Adrenal gland (tissue), 12 donors: Measurements from ENCODE around the gene VPS13D. TPM values are rescaled to one million over a fixed set of nuclear protein-coding genes. Genes with fewer than 3 reads are reported as not detected.

Experiments
- DNase-seq, 7 donors: peaks; one replicate each; pipeline ENCODE4 v3.0.0-alpha.2; 2019 to 2020
- H3K27ac ChIP-seq, 5 donors: fragments of 200-600 bp; sonication (generic) in 4 of 5; 1 replicate in 3 of 5; 2 replicates in 2 of 5; pipeline versions ENCODE4 v1.5.1 to v1.8.0; 2016 to 2020; ENCODE audit warnings: mild to moderate bottlenecking in 1 of 5
- H3K27me3 ChIP-seq: fragments of 200-600 bp; 2 replicates; pipeline ENCODE4 v1.8.0; 2021
- H3K36me3 ChIP-seq, 2 donors: fragments of 200-600 bp; replicated peaks in 1 of 2; 1 replicate in 1 of 2; 2 replicates in 1 of 2; pipeline versions ENCODE4 v1.5.1 to v1.8.0; 2018 to 2022
- H3K4me1 ChIP-seq, 2 donors: fragments of 200-600 bp; replicated peaks in 1 of 2; 1 replicate in 1 of 2; 2 replicates in 1 of 2; pipeline versions ENCODE4 v1.5.1 to v1.8.0; 2018 to 2021
- H3K4me3 ChIP-seq, 4 donors: fragments of 200-600 bp; sonication (generic) in 3 of 4; one replicate each; pipeline ENCODE4 v1.5.1; 2016 to 2018
- H3K9me3 ChIP-seq, 3 donors: fragments of 200-600 bp; sonication (generic) in 1 of 3; replicated peaks in 1 of 3; 1 replicate in 2 of 3; 2 replicates in 1 of 3; pipeline versions ENCODE4 v1.5.1 to v1.8.0; 2016 to 2021
- POLR2A ChIP-seq, 2 donors: fragments of 450-650 bp; IDR thresholded peaks; one replicate each; pipeline ENCODE4 v1.6.1; 2017; ENCODE audit warnings: antibody characterized with exemption in 2 of 2, mild to moderate bottlenecking in 2 of 2, moderate library complexity in 1 of 2
- WGBS, 4 donors: extraction: QIAGEN DNeasy Blood & Tissue Kit in 2 of 4; methylation state at CpG; one replicate each; pipeline versions ENCODE4 v1.1.5 to v1.1.7; 2013 to 2017; 5-methylcytosine and 5-hydroxymethylcytosine counted together
- intact Hi-C, 2 donors: fragments of 100-400 bp; cut with DNase I; formaldehyde crosslinking; loops; one replicate each; pipeline versions ENCODE4 v1.14.1 to v1.15.0; 2022 to 2023
- polyA plus RNA-seq, 3 donors: library from polyadenylated mRNA; stranded (reverse); fragments of 200-250 nt in 2 of 3; fragments of 350-450 nt in 1 of 3; fragmentation: Illumina TruSeq in 1 of 3; extraction: RNeasy Lipid Tissue Mini Kit (QIAGEN cat#74804) in 1 of 3; gene quantifications; one replicate each; pipeline ENCODE4 v1.2.3, GENCODE V29; 2013 to 2014
- total RNA-seq, 9 donors: library from RNA; depleted of rRNA in 4 of 9; stranded (reverse); fragments of >200 nt in 4 of 9; fragments of 120-200 nt in 1 of 9; fragmentation: NEBNext Ultra II Directional in 1 of 9; extraction: Animal tissue kit (Norgen Biotek cat#: 25700) in 1 of 9; gene quantifications; one replicate each; pipeline versions ENCODE4 v1.1.0 to v1.2.4, GENCODE V29; 2013 to 2023
- TF ChIP-seq, protein P1 (sequence below), 6 experiments: fragments of 450-650 bp in 4 of 6; fragments of 200-600 bp in 2 of 6; sonication (generic) in 1 of 6; IDR thresholded peaks; 1 replicate in 5 of 6; 2 replicates in 1 of 6; pipeline versions ENCODE4 v1.5.1 to v1.8.0; 2016 to 2021; ENCODE audit warnings: antibody characterized with exemption in 6 of 6, mild to moderate bottlenecking in 2 of 6, moderate library complexity in 1 of 6
- donor health status: healthy with polysubstance abuse.
- donor health status: Bipolar disorder and iron deficiency.
- donor health status: DM: yes; HTN: yes; CAD: no.
- donor health status: DM: no; HTN: no; CAD: no.
- donor health status: DM: no; HTN: no; CAD: no.
- donor health status: DM: yes; HTN: yes; CAD: no.

The VPS13D gene
- total and polyA plus RNA-seq, 12 donors = 17.0 to 62.3 (median 39.9) TPM

DNA sequence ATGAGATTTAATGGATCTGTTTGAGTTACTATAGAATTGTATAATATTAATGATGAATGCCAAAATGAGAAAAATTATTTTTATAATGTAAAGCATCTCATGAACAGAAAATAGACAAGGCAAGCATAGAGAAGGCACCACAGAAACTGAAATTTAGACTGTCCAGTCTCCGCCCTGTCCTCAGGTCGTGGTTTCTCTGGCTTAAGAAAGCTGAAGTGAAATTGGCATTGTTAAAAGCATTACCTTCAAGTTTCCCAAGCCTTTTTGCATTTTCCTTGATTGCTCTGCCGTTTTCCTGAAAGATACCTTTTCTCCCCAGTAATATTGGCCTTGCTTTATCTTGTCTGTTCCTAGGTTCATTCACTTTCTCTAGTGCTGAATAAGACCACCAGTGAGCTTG, 58.0 kb downstream of the VPS13D start:
- TF ChIP-seq, protein P1, sequence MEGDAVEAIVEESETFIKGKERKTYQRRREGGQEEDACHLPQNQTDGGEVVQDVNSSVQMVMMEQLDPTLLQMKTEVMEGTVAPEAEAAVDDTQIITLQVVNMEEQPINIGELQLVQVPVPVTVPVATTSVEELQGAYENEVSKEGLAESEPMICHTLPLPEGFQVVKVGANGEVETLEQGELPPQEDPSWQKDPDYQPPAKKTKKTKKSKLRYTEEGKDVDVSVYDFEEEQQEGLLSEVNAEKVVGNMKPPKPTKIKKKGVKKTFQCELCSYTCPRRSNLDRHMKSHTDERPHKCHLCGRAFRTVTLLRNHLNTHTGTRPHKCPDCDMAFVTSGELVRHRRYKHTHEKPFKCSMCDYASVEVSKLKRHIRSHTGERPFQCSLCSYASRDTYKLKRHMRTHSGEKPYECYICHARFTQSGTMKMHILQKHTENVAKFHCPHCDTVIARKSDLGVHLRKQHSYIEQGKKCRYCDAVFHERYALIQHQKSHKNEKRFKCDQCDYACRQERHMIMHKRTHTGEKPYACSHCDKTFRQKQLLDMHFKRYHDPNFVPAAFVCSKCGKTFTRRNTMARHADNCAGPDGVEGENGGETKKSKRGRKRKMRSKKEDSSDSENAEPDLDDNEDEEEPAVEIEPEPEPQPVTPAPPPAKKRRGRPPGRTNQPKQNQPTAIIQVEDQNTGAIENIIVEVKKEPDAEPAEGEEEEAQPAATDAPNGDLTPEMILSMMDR (IDR thresholded peaks at IDR 0.05) = no peak
- no peak for TF ChIP-seq POLR2A (IDR thresholded peaks at IDR 0.05)
- Histone ChIP-seq H3K9me3 (no peaks in the 10 kb centered on the region), H3K27me3 (no peaks in the 10 kb centered on the region), H3K4me3 (no peak overlapping the region), H3K4me1 (no peaks in the 10 kb centered on the region), H3K27ac (no peak overlapping the region), H3K36me3 (peaks cover 0 to 37% of the 10 kb centered on the region in 2 donors)
- intact Hi-C loops = no loop called here
- WGBS, 4 donors = 81 to 96% (median 86%) methylated on average over 3 of the region's 3 CpGs
- no peak for DNase-seq

DNA sequence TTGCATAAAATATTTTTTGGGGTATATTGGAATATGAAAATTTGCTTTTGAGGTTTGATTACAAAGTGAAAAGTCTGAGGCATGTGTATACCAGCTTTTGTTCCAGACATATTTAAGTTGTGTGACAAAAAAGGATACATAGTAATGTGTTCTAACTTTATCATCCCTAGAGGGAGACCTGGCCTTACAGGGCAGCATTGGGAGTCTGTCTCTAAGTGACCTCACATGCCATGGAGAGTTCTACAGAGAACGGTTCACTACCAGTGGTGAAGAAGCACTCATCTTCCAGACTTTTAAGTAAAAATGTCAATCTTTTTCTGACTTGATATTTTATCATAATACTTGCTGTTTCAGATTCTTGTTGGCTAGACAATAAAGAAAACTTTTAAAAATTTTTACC, 61.0 kb downstream of the VPS13D start:
- H3K27me3 ChIP-seq = no peaks in the 10 kb centered on the region
- H3K4me3 ChIP-seq = no peak overlapping the region
- H3K27ac ChIP-seq = no peak overlapping the region
- TF ChIP-seq, protein P1 (IDR thresholded peaks at IDR 0.05) = no peak
- TF ChIP-seq POLR2A (IDR thresholded peaks at IDR 0.05) = no peak
- no peak for DNase-seq
- no peaks in the 10 kb centered on the region for H3K9me3 ChIP-seq
- H3K4me1 ChIP-seq = no peaks in the 10 kb centered on the region
- WGBS, 4 donors = 89 to 96% (median 91%) methylated on average over 1 of the region's 1 CpG
- intact Hi-C loops = no loop called here
- H3K36me3 ChIP-seq = peaks cover 0 to 47% of the 10 kb centered on the region in 2 donors

DNA sequence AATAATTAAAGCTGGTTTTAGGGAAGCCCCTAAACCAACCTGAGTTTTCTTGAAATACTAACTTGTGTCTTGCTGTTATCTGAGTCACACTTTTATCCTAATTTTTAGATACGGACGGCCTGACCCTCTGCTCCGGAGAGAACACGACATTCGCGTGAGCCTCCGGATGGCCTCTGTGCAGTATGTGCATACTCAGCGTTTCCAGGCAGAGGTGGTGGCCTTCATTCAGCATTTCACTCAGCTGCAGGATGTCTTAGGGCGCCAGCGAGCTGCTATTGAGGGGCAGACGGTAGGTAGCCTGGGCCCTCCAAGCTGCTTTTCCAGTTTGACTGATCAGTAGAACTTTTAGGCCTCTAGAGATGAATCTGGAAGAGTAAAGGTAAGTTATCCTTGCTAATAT, 63.6 kb downstream of the VPS13D start:
- no peak overlapping the region for H3K27ac ChIP-seq
- peaks cover 0 to 45% of the 10 kb centered on the region in 2 donors for H3K36me3 ChIP-seq
- 84 to 94% (median 86%) methylated on average over 11 of the region's 11 CpGs for WGBS, 4 donors
- H3K27me3 ChIP-seq = no peaks in the 10 kb centered on the region
- no peak overlapping the region for H3K4me3 ChIP-seq
- H3K9me3 ChIP-seq = no peaks in the 10 kb centered on the region
- intact Hi-C loops = no loop called here
- no peaks in the 10 kb centered on the region for H3K4me1 ChIP-seq
- no peak for TF ChIP-seq POLR2A (IDR thresholded peaks at IDR 0.05)
- TF ChIP-seq, protein P1 (IDR thresholded peaks at IDR 0.05) = no peak
- no peak for DNase-seq

- Histone ChIP-seq H3K4me1 (no peaks in the 10 kb centered on the region), H3K27me3 (no peaks in the 10 kb centered on the region), H3K9me3 (no peaks in the 10 kb centered on the region), H3K4me3 (no peak overlapping the region), H3K27ac (no peak overlapping the region), H3K36me3 (peaks cover 0 to 39% of the 10 kb centered on the region in 2 donors)
- intact Hi-C loops = no loop called here
- TF ChIP-seq, protein P1 (IDR thresholded peaks at IDR 0.05) = no peak
- TF ChIP-seq POLR2A (IDR thresholded peaks at IDR 0.05) = no peak
- DNase-seq = no peak
- 90 to 94% (median 91%) methylated on average over 3 of the region's 3 CpGs for WGBS, 4 donors
Measured at GRCh38 chr1:12294076-12294475, 64.2 kb downstream of the VPS13D start.
